Panc1 (cell line): Measurements from ENCODE around the gene RELB. TPM values are rescaled to one million over a fixed set of nuclear protein-coding genes. Genes with fewer than 3 reads are reported as not detected.

Source experiments
- ATAC-seq: fragments of 200-7000 bp; cut with Tn5 transposase; 2 replicates; pipeline ENCODE4 v1.9.1; 2020; ENCODE audit warnings: mild to moderate bottlenecking, moderate library complexity
- BruUV-seq: library from RNA; stranded (reverse); fragments of 400-500 nt; replicated peaks from 2 replicates; lab custom pipeline; 2021; lab: Mats Ljungman, UMichigan
- CTCF ChIA-PET: fragments of 300-600 bp; sonication (Branson Sonifier 250); formaldehyde crosslinking; loops from one replicate; lab custom pipeline; 2022; ENCODE audit warnings: antibody characterized with exemption; lab: Charles Lee
- POLR2A ChIA-PET: fragments of 300-600 bp; sonication (Branson Sonifier 250); formaldehyde crosslinking; loops from one replicate; lab custom pipeline; 2022; ENCODE audit warnings: antibody characterized with exemption; lab: Charles Lee
- DNase-seq: peaks from one replicate; pipeline ENCODE4 v3.0.0-alpha.2; 2010; ENCODE audit warnings: low read depth, low spot score
- H3K27ac ChIP-seq: 2 replicates; pipeline ENCODE4 v1.5.1; 2011; ENCODE audit warnings: mild to moderate bottlenecking, low read length, inconsistent platforms
- H3K27me3 ChIP-seq: fragments of 200-500 bp; sonication (Bioruptor generic); 2 replicates; pipeline ENCODE4 v1.6.0; 2014; ENCODE audit warnings: low read length, inconsistent platforms; ENCODE audit not compliant: control insufficient read depth, insufficient read depth
- H3K36me3 ChIP-seq: fragments of 200-500 bp; sonication (Bioruptor generic); 2 replicates; pipeline ENCODE4 v1.5.1; 2014; ENCODE audit warnings: inconsistent platforms, mild to moderate bottlenecking, low read length, moderate library complexity; ENCODE audit not compliant: control insufficient read depth, insufficient read depth
- H3K4me1 ChIP-seq: 2 replicates; pipeline ENCODE4 v1.5.1; 2011; ENCODE audit warnings: inconsistent platforms, mild to moderate bottlenecking, low read length, moderate library complexity; ENCODE audit not compliant: control insufficient read depth, insufficient read depth
- H3K4me3 ChIP-seq, 2 experiments: 2 replicates each; pipeline ENCODE4 v1.5.1; 2011 to 2012; ENCODE audit warnings: low read depth in 2 of 2, low read length in 2 of 2, mild to moderate bottlenecking in 2 of 2, inconsistent platforms in 1 of 2, moderate library complexity in 1 of 2
- H3K9me3 ChIP-seq: fragments of 200-500 bp; sonication (Bioruptor generic); 2 replicates; pipeline ENCODE4 v1.5.1; 2014; ENCODE audit warnings: low read depth, mild to moderate bottlenecking, inconsistent platforms, low read length, moderate library complexity; ENCODE audit not compliant: control insufficient read depth, insufficient read depth
- POLR2AphosphoS5 ChIP-seq: IDR thresholded peaks from 2 replicates; pipeline ENCODE4 v1.6.1; 2012; ENCODE audit warnings: mild to moderate bottlenecking, low read depth, low read length, moderate library complexity
- REST ChIP-seq, 2 experiments: IDR thresholded peaks; 2 replicates each; pipeline ENCODE4 v1.6.1; 2011 to 2012; ENCODE audit warnings: low read depth in 2 of 2, control low read depth in 1 of 2, low read length in 1 of 2, mild to moderate bottlenecking in 1 of 2, moderate library complexity in 1 of 2; ENCODE audit not compliant: insufficient read depth in 1 of 2
- SIN3A ChIP-seq: IDR thresholded peaks from 2 replicates; pipeline ENCODE4 v1.6.1; 2012; ENCODE audit warnings: low read depth, mild to moderate bottlenecking, low read length, moderate library complexity, borderline replicate concordance; ENCODE audit not compliant: insufficient read depth
- TCF7L2 ChIP-seq: IDR thresholded peaks from 2 replicates; pipeline ENCODE4 v1.6.1; 2011; ENCODE audit warnings: mild to moderate bottlenecking, low read depth, low read length, inconsistent platforms
- in situ Hi-C: cut with HindIII; loops from 2 replicates; pipeline ENCODE4 v1.10.0; 2016; ENCODE audit warnings: low sequenced_read_pairs, low pct_unique_long_range_greater_than_20kb
- intact Hi-C: fragments of 100-400 bp; cut with micrococcal nuclease; formaldehyde crosslinking; loops from one replicate; pipeline ENCODE4 v1.10.0; 2022; ENCODE audit not compliant: unreplicated experiment
- total RNA-seq: library from RNA; stranded (reverse); gene quantifications from one replicate; pipeline ENCODE4 v1.2.1, GENCODE V29; 2021; ENCODE audit not compliant: unreplicated experiment
- TF ChIP-seq, protein P1 (sequence below): fragments of 450-650 bp; IDR thresholded peaks from 2 replicates; pipeline ENCODE4 v1.5.1; 2017; ENCODE audit warnings: mild to moderate bottlenecking

The RELB gene
- total RNA-seq, 1 experiment from 2014 or later = 28.1 TPM

DNA sequence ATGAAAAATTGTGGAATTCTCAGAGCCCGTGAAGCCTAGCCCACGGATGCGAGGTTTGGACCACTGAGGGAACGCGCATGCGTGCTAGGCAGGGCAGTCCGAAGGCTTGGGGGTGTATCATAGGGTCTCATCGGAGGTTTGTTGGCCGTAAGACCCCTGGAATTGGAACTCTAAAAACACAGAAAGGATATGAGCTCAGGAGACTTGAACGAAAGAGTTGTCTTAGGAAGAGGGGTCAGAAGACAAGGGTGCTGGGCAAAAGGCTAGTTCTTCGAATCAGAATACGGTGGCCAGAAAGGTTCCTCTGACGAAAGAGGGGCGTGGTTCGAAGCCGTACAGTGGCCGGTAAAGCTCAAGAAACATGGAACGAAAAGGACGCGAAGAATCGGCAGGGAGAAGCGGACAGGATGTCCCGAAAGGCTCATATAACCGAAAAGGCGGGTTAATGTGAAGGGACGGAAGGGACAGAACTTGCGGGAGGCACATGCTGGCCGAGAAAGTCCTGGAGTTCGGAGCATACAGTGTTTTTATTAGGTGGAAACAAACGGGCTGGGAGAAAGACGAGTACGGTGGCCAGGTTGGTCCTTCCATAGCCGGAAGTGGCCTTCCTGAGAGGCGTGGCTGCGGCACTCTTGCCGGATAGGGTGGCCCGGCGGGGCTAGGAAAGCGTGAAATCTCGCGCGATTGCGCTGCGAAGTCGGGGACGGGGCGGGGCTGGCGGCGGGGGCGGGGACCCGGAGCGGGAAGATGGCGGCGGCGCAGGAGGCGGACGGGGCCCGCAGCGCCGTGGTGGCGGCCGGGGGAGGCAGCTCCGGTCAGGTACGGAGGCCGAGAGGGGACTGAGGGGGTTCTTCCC lies 46.4 kb upstream of the RELB start, which contains the start of gene CLPTM1:
Gene CLPTM1 (plus strand): TSS at position 732 of the 856 bp plus-strand sequence. CDS start 16 bp downstream, at position 748.
- in situ Hi-C loops (no loop called here), intact Hi-C loops (loop anchor here (5.0 kb wide), 1 partner anchor 53 kb away; no protein-coding TSS in a partner anchor)
- Histone ChIP-seq H3K27ac (peak within 1 kb of the TSS; percentile 99), H3K36me3 (no peaks in the 10 kb centered on the region; the same call in 1 of the 2 replicates), H3K4me1 (peaks cover 7% of the 10 kb centered on the region; the same call in 1 of the 2 replicates), H3K4me3 (peak within 1 kb of the TSS; percentile 97 to 98), H3K27me3 (no peaks in the 10 kb centered on the region), H3K9me3 (no peaks in the 10 kb centered on the region)
- DNase-seq (peak; percentile 87), ATAC-seq (peak; percentile 96)
- CTCF ChIA-PET = no interaction called here
- POLR2A ChIA-PET = interaction anchor here (0.6 kb wide), 1 partner anchor 756 kb away, joined by 8 read pairs; no protein-coding TSS in a partner anchor
- TF ChIP-seq SIN3A (peak; percentile 72; the same call in 1 of the 2 replicates), TCF7L2 (0 out of 2 replicates have a peak, but pooled peaks have one; percentile 35), REST (IDR thresholded peaks at IDR 0.05; ENCODE audit: insufficient read depth in 1 of 2, low read depth in 2 of 2, low read length in 1 of 2) (0 out of 4 replicates have a peak, but pooled peaks of 1 of the 2 experiments have one; percentile 15), POLR2AphosphoS5 (peak; percentile 63)
- TF ChIP-seq, protein P1, sequence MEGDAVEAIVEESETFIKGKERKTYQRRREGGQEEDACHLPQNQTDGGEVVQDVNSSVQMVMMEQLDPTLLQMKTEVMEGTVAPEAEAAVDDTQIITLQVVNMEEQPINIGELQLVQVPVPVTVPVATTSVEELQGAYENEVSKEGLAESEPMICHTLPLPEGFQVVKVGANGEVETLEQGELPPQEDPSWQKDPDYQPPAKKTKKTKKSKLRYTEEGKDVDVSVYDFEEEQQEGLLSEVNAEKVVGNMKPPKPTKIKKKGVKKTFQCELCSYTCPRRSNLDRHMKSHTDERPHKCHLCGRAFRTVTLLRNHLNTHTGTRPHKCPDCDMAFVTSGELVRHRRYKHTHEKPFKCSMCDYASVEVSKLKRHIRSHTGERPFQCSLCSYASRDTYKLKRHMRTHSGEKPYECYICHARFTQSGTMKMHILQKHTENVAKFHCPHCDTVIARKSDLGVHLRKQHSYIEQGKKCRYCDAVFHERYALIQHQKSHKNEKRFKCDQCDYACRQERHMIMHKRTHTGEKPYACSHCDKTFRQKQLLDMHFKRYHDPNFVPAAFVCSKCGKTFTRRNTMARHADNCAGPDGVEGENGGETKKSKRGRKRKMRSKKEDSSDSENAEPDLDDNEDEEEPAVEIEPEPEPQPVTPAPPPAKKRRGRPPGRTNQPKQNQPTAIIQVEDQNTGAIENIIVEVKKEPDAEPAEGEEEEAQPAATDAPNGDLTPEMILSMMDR = no peak
- BruUV-seq = TSS peak; percentile 98

DNA sequence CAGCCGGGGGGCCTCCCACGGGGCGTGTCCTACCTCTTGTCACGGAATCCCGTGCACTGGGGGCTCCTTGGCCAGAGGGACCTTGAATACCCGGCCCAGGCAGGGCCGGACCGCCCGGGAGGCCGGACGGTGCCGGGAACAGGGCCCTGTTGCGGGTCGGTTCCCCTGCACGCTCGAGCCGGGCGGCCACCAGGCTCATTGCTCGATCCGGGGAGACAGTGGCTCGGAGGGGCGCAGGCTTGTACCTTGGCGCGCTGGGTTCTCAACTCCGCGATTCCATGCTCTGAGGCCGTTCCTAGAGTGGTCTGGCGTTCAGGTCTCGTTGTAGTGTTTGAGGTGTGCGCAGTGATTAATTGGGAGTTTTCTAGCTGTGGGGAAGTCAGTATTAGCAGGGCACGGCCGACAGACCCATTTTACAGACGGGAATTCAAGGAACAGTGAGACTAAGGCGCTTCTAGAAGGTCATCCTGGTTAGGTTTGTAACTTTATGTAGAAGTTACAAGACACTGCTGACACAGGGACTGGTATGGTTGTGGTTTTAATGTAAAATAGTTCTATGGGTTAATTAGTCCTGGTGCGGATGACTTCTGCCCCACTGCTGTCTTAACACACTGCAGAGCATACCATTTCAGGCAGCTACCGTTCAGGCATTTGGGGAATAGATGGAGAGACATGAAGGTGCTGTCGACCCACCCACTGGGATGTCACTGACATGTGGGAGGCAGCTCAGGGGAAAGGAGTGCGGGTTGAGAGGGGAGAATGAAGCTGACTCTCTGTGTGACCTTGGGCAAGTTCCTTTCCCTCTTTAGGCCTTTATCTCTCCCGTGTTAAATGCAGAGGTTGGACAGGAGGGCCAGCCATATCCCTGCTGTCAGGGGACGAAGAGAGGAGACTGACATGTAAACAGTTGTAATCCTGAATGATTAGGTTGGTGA lies 45.5 kb upstream of the RELB start:
- CTCF ChIA-PET = no interaction called here
- intact Hi-C loops = no loop called here
- no peaks in the 10 kb centered on the region for H3K27me3 ChIP-seq
- peaks cover 7% of the 10 kb centered on the region; the same call in 1 of the 2 replicates for H3K4me1 ChIP-seq
- H3K4me3 ChIP-seq = peak overlapping the region; percentile 83 to 98
- TSS peak; percentile 67 for BruUV-seq
- ATAC-seq (peak; percentile 44), DNase-seq (no peak)
- in situ Hi-C loops = no loop called here
- H3K27ac ChIP-seq = peak overlapping the region; percentile 78
- H3K9me3 ChIP-seq = no peaks in the 10 kb centered on the region
- H3K36me3 ChIP-seq = no peaks in the 10 kb centered on the region; the same call in 1 of the 2 replicates
- POLR2A ChIA-PET = no interaction called here
- TF ChIP-seq POLR2AphosphoS5 (peak; percentile 50; the same call in 1 of the 2 replicates), REST (IDR thresholded peaks at IDR 0.05; ENCODE audit: insufficient read depth in 1 of 2, low read depth in 2 of 2, low read length in 1 of 2) (no peak), SIN3A (no peak), TCF7L2 (no peak)
- TF ChIP-seq, protein P1 = no peak
